CD4-positive, alpha-beta T cell (primary cell): ENCODE measurements around the gene SNAP29. TPM values are rescaled to one million over a fixed set of nuclear protein-coding genes. Genes with fewer than 3 reads are reported as not detected.
"Not testable (repeated sequence)": the region's sequence is repeated elsewhere in the genome, so short reads cannot be mapped to it uniquely, and the experiment has no call there.

ENCODE experiments used
- ATAC-seq: fragments of 200-7000 bp; cut with Tn5 transposase; one replicate; pipeline ENCODE4 v1.10.0; 2022; ENCODE audit warnings: mild to moderate bottlenecking; ENCODE audit not compliant: poor library complexity
- CTCF ChIA-PET: fragments of 350-600 bp; sonication (Branson Sonifier 250); formaldehyde crosslinking; loops from one replicate; lab custom pipeline; 2021; ENCODE audit warnings: antibody characterized with exemption, inconsistent platforms; lab: Charles Lee
- POLR2A ChIA-PET: fragments of 350-600 bp; sonication (Branson Sonifier 250); formaldehyde crosslinking; loops from one replicate; lab custom pipeline; 2021; ENCODE audit warnings: antibody characterized with exemption, inconsistent platforms; lab: Charles Lee
- DNase-seq, 14 experiments: peaks; one replicate each; pipeline ENCODE4 v3.0.0-alpha.2; 2013 to 2020; ENCODE audit warnings: mixed read lengths in 2 of 14
- H3K27ac ChIP-seq, 2 donors: one replicate each; pipeline versions ENCODE4 v1.5.1 to v1.7.0; 2013; ENCODE audit warnings: low read length in 2 of 2, low read depth in 1 of 2, mild to moderate bottlenecking in 1 of 2
- H3K27me3 ChIP-seq, 2 experiments: 1 replicate in 1 of 2; 2 replicates in 1 of 2; pipeline versions ENCODE4 v1.6.1 to v1.7.0; 2013; ENCODE audit warnings: low read length in 2 of 2, control low read depth in 1 of 2, mild to moderate bottlenecking in 1 of 2, moderate library complexity in 1 of 2; ENCODE audit not compliant: insufficient read depth in 2 of 2, control insufficient read depth in 1 of 2
- H3K36me3 ChIP-seq: one replicate; pipeline ENCODE4 v1.6.1; 2013; ENCODE audit warnings: low read length, control low read depth; ENCODE audit not compliant: insufficient read depth
- H3K4me1 ChIP-seq: one replicate; pipeline ENCODE4 v1.6.1; 2013; ENCODE audit warnings: low read length, control low read depth; ENCODE audit not compliant: insufficient read depth
- H3K4me3 ChIP-seq: one replicate; pipeline ENCODE4 v1.5.1; 2013; ENCODE audit warnings: mild to moderate bottlenecking, low read length, moderate library complexity
- H3K9me3 ChIP-seq, 2 experiments: 1 replicate in 1 of 2; 2 replicates in 1 of 2; pipeline versions ENCODE4 v1.6.1 to v1.7.0; 2013; ENCODE audit warnings: low read length in 2 of 2, mild to moderate bottlenecking in 2 of 2, control low read depth in 1 of 2, moderate library complexity in 1 of 2; ENCODE audit not compliant: control insufficient read depth in 1 of 2, insufficient read depth in 1 of 2
- H3K27ac Mint-ChIP-seq: one replicate; pipeline ENCODE4 v1.8.0; 2020; ENCODE audit warnings: mixed read lengths
- H3K27me3 Mint-ChIP-seq: one replicate; pipeline ENCODE4 v1.8.0; 2021; ENCODE audit warnings: mixed read lengths
- H3K36me3 Mint-ChIP-seq: one replicate; pipeline ENCODE4 v1.8.0; 2021; ENCODE audit warnings: low read depth, mixed read lengths
- H3K4me1 Mint-ChIP-seq: one replicate; pipeline ENCODE4 v1.8.0; 2021; ENCODE audit warnings: low read depth, mixed read lengths
- H3K4me3 Mint-ChIP-seq: one replicate; pipeline ENCODE4 v1.8.0; 2020; ENCODE audit warnings: mild to moderate bottlenecking, mixed read lengths
- H3K9me3 Mint-ChIP-seq: one replicate; pipeline ENCODE4 v1.8.0; 2020; ENCODE audit warnings: mixed read lengths
- CTCF ChIP-seq: fragments of 200-600 bp; IDR thresholded peaks from one replicate; pipeline ENCODE4 v1.8.0; 2022; ENCODE audit warnings: antibody characterized with exemption, mild to moderate bottlenecking
- intact Hi-C, 2 experiments: fragments of 100-400 bp; cut with DNase I in 1 of 2; cut with micrococcal nuclease in 1 of 2; formaldehyde crosslinking; loops; one replicate each; pipeline versions ENCODE4 v1.15.1 to v1.9.0; 2023 to 2025; cut with DNase I, micrococcal nuclease
- total RNA-seq, 174 experiments: library from RNA in 2 of 174; stranded (reverse) in 2 of 174; gene quantifications; one replicate each; pipeline ENCODE4 v1.2.3 and lab custom pipeline; 2021 to 2026

SNAP29 gene
- total RNA-seq, 2 experiments from 2014 or later: 13.7 to 15.1 TPM

- Histone ChIP-seq H3K4me3 (no peak overlapping the region), H3K27ac (no peak overlapping the region), H3K9me3 (no peaks in the 10 kb centered on the region), H3K36me3 (peaks cover 38% of the 10 kb centered on the region), H3K27me3 (no peaks in the 10 kb centered on the region), H3K4me1 (no peaks in the 10 kb centered on the region)
- DNase-seq (no peak), ATAC-seq (no peak)
- ChIA-PET POLR2A (interaction anchor here (1.2 kb wide), 1 partner anchor 32 kb away, joined by 3 read pairs; no protein-coding TSS in a partner anchor), CTCF (no interaction called here)
- no peak for TF ChIP-seq CTCF
- H3K27ac Mint-ChIP-seq: no peak overlapping the region
- H3K36me3 Mint-ChIP-seq: peaks cover 45% of the 10 kb centered on the region
- no peak overlapping the region for H3K4me3 Mint-ChIP-seq
- H3K9me3 Mint-ChIP-seq: no peaks in the 10 kb centered on the region
- no peaks in the 10 kb centered on the region for H3K27me3 Mint-ChIP-seq
- intact Hi-C loops: no loop called here
- no peaks in the 10 kb centered on the region for H3K4me1 Mint-ChIP-seq
These were observed 30.4 kb downstream of the SNAP29 start for GRCh38 chr22:20889025-20889704.

GRCh38 chr22:20889904-20890540 is 31.2 kb downstream of the SNAP29 start:
- no peak overlapping the region for H3K27ac Mint-ChIP-seq

GRCh38 chr22:20890975-20891374 is 32.2 kb downstream of the SNAP29 start:
- no peaks in the 10 kb centered on the region for H3K4me1 ChIP-seq
- TF ChIP-seq CTCF: no peak
- Mint-ChIP-seq H3K36me3 (peaks cover 29% of the 10 kb centered on the region), H3K27ac (no peak overlapping the region), H3K4me1 (no peaks in the 10 kb centered on the region), H3K27me3 (peaks cover 4% of the 10 kb centered on the region), H3K9me3 (no peaks in the 10 kb centered on the region), H3K4me3 (no peak overlapping the region)
- intact Hi-C loops: no loop called here
- no peak for DNase-seq
- CTCF ChIA-PET: no interaction called here
- POLR2A ChIA-PET: no interaction called here
- no peaks in the 10 kb centered on the region for H3K9me3 ChIP-seq
- H3K4me3 ChIP-seq: no peak overlapping the region
- no peak for ATAC-seq
- no peaks in the 10 kb centered on the region for H3K27me3 ChIP-seq
- H3K36me3 ChIP-seq: peaks cover 28% of the 10 kb centered on the region
- no peak overlapping the region for H3K27ac ChIP-seq

More at GRCh38 chr22:20889904-20890540, 31.2 kb downstream of the SNAP29 start:
- no peak for TF ChIP-seq CTCF
- H3K4me3 ChIP-seq: no peak overlapping the region
- H3K4me1 ChIP-seq: no peaks in the 10 kb centered on the region
- ChIA-PET CTCF (no interaction called here), POLR2A (interaction anchor here (1.2 kb wide), 1 partner anchor 31 kb away, joined by 3 read pairs; no protein-coding TSS in a partner anchor)
- H3K27me3 ChIP-seq: no peaks in the 10 kb centered on the region
- intact Hi-C loops: no loop called here
- DNase-seq (no peak), ATAC-seq (no peak)
- H3K36me3 ChIP-seq: peaks cover 34% of the 10 kb centered on the region
- no peak overlapping the region for H3K27ac ChIP-seq
- peaks cover 38% of the 10 kb centered on the region for H3K36me3 Mint-ChIP-seq
- no peaks in the 10 kb centered on the region for H3K9me3 Mint-ChIP-seq
- H3K4me3 Mint-ChIP-seq: no peak overlapping the region
- H3K4me1 Mint-ChIP-seq: no peaks in the 10 kb centered on the region
- no peaks in the 10 kb centered on the region for H3K27me3 Mint-ChIP-seq
- H3K9me3 ChIP-seq: no peaks in the 10 kb centered on the region

- H3K36me3 ChIP-seq, H3K4me1 Mint-ChIP-seq, DNase-seq, H3K9me3 ChIP-seq, H3K4me3 Mint-ChIP-seq, H3K27ac ChIP-seq, ATAC-seq, H3K4me3 ChIP-seq, H3K36me3 Mint-ChIP-seq, POLR2A ChIA-PET, H3K27me3 ChIP-seq, intact Hi-C loops, H3K27ac Mint-ChIP-seq, H3K9me3 Mint-ChIP-seq, H3K4me1 ChIP-seq, H3K27me3 Mint-ChIP-seq: not testable (repeated sequence)
- CTCF ChIA-PET: interaction anchor here (1.2 kb wide), 1 partner anchor 19 kb away, joined by 3 read pairs; the partner anchor contains the start of gene CRKL
These were observed 38.9 kb downstream of the SNAP29 start for GRCh38 chr22:20897737-20898136.
